GM12801 (cell line): Measurements from ENCODE around the gene RDH14.

Experiments
- TF ChIP-seq, protein P1 (sequence below): IDR thresholded peaks from one replicate; pipeline ENCODE4 v1.5.1; 2011; ENCODE audit warnings: control low read depth; ENCODE audit not compliant: insufficient read length; ENCODE audit errors: extremely low read depth

RDH14 gene

GRCh38 chr2:18514526-18515461 is 45.7 kb downstream of the RDH14 start:
- TF ChIP-seq, protein P1, sequence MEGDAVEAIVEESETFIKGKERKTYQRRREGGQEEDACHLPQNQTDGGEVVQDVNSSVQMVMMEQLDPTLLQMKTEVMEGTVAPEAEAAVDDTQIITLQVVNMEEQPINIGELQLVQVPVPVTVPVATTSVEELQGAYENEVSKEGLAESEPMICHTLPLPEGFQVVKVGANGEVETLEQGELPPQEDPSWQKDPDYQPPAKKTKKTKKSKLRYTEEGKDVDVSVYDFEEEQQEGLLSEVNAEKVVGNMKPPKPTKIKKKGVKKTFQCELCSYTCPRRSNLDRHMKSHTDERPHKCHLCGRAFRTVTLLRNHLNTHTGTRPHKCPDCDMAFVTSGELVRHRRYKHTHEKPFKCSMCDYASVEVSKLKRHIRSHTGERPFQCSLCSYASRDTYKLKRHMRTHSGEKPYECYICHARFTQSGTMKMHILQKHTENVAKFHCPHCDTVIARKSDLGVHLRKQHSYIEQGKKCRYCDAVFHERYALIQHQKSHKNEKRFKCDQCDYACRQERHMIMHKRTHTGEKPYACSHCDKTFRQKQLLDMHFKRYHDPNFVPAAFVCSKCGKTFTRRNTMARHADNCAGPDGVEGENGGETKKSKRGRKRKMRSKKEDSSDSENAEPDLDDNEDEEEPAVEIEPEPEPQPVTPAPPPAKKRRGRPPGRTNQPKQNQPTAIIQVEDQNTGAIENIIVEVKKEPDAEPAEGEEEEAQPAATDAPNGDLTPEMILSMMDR: no peak

GRCh38 chr2:18510775-18511174 is 49.7 kb downstream of the RDH14 start:
- TF ChIP-seq, protein P1: no peak

- TF ChIP-seq, protein P1: no peak
Measured at GRCh38 chr2:18506883-18507509, 53.5 kb downstream of the RDH14 start.

GRCh38 chr2:18505703-18506341 is 54.6 kb downstream of the RDH14 start:
- TF ChIP-seq, protein P1: no peak
